NT2/D1 (cell line): ENCODE measurements around the gene PTPRT.

Experiments used
- DNase-seq: peaks from one replicate; pipeline ENCODE4 v3.0.0-alpha.2; 2011; ENCODE audit warnings: low read depth, low spot score
- H3K27me3 ChIP-seq: 2 replicates; pipeline ENCODE4 v1.6.0; 2011; ENCODE audit warnings: mild to moderate bottlenecking; ENCODE audit not compliant: insufficient read length, insufficient read depth
- H3K36me3 ChIP-seq: 2 replicates; pipeline ENCODE4 v1.6.1; 2011; ENCODE audit warnings: mild to moderate bottlenecking, low read length, mixed read lengths; ENCODE audit not compliant: insufficient read depth, insufficient read length
- H3K4me1 ChIP-seq: 2 replicates; pipeline ENCODE4 v1.5.1; 2011; ENCODE audit not compliant: insufficient read depth, insufficient read length
- H3K4me3 ChIP-seq: 2 replicates; pipeline ENCODE4 v1.5.1; 2011; ENCODE audit warnings: low read depth; ENCODE audit not compliant: insufficient read length
- H3K9ac ChIP-seq: 2 replicates; pipeline ENCODE4 v1.6.0; 2011; ENCODE audit warnings: low read depth; ENCODE audit not compliant: insufficient read length
- H3K9me3 ChIP-seq: 2 replicates; pipeline ENCODE4 v1.5.1; 2011; ENCODE audit warnings: mild to moderate bottlenecking, low read length; ENCODE audit not compliant: insufficient read depth
- SUZ12 ChIP-seq: IDR thresholded peaks from 2 replicates; pipeline ENCODE4 v1.6.1; 2011; ENCODE audit not compliant: insufficient read length, insufficient read depth; ENCODE audit errors: extremely low read depth
- YY1 ChIP-seq: IDR thresholded peaks from 2 replicates; pipeline ENCODE4 v1.6.1; 2011; ENCODE audit not compliant: insufficient read length, insufficient read depth
- ZNF274 ChIP-seq: IDR thresholded peaks from 2 replicates; pipeline ENCODE4 v1.6.1; 2011; ENCODE audit warnings: mild to moderate bottlenecking, low read depth, low read length

PTPRT gene

GRCh38 chr20:42475773-42476172 is 713.9 kb downstream of the PTPRT start:
- Histone ChIP-seq H3K9me3 (no peaks in the 10 kb centered on the region), H3K27me3 (no peaks in the 10 kb centered on the region), H3K9ac (no peak overlapping the region), H3K4me1 (no peaks in the 10 kb centered on the region), H3K36me3 (no peaks in the 10 kb centered on the region), H3K4me3 (no peak overlapping the region)
- DNase-seq = no peak
- TF ChIP-seq SUZ12 (no peak), YY1 (no peak), ZNF274 (no peak)

GRCh38 chr20:42474646-42475045 is 715.1 kb downstream of the PTPRT start:
- DNase-seq = no peak
- no peaks in the 10 kb centered on the region for H3K9me3 ChIP-seq
- no peaks in the 10 kb centered on the region for H3K4me1 ChIP-seq
- TF ChIP-seq SUZ12 (no peak), ZNF274 (no peak), YY1 (no peak)
- H3K9ac ChIP-seq = no peak overlapping the region
- no peaks in the 10 kb centered on the region for H3K36me3 ChIP-seq
- H3K4me3 ChIP-seq = no peak overlapping the region
- no peaks in the 10 kb centered on the region for H3K27me3 ChIP-seq

- TF ChIP-seq SUZ12 = no peak
- TF ChIP-seq YY1 = no peak
- no peak for TF ChIP-seq ZNF274
- H3K4me3 ChIP-seq = no peak overlapping the region
- no peaks in the 10 kb centered on the region for H3K27me3 ChIP-seq
- H3K4me1 ChIP-seq = no peaks in the 10 kb centered on the region
- no peaks in the 10 kb centered on the region for H3K36me3 ChIP-seq
- DNase-seq = no peak
- H3K9ac ChIP-seq = no peak overlapping the region
- H3K9me3 ChIP-seq = no peaks in the 10 kb centered on the region
Observed at GRCh38 chr20:42472198-42472597, 717.5 kb downstream of the PTPRT start.

GRCh38 chr20:42461965-42462593 is 727.6 kb downstream of the PTPRT start:
- H3K4me1 ChIP-seq = no peaks in the 10 kb centered on the region
- H3K9me3 ChIP-seq = no peaks in the 10 kb centered on the region
- no peak overlapping the region for H3K4me3 ChIP-seq
- no peak for TF ChIP-seq ZNF274
- TF ChIP-seq SUZ12 = no peak
- TF ChIP-seq YY1 = no peak
- DNase-seq = no peak
- no peaks in the 10 kb centered on the region for H3K36me3 ChIP-seq
- H3K9ac ChIP-seq = no peak overlapping the region
- H3K27me3 ChIP-seq = no peaks in the 10 kb centered on the region

- no peak for DNase-seq
- Histone ChIP-seq H3K36me3 (no peaks in the 10 kb centered on the region), H3K9ac (no peak overlapping the region), H3K9me3 (no peaks in the 10 kb centered on the region; the same call in 1 of the 2 replicates), H3K4me3 (no peak overlapping the region), H3K27me3 (no peaks in the 10 kb centered on the region), H3K4me1 (no peaks in the 10 kb centered on the region)
- TF ChIP-seq YY1 (no peak), SUZ12 (no peak), ZNF274 (no peak)
Observed at GRCh38 chr20:42461291-42461690, 728.4 kb downstream of the PTPRT start.

- no peaks in the 10 kb centered on the region for H3K9me3 ChIP-seq
- no peaks in the 10 kb centered on the region for H3K36me3 ChIP-seq
- no peak for DNase-seq
- H3K4me1 ChIP-seq = no peaks in the 10 kb centered on the region
- H3K4me3 ChIP-seq = no peak overlapping the region
- TF ChIP-seq YY1 = no peak
- TF ChIP-seq SUZ12 = no peak
- TF ChIP-seq ZNF274 = no peak
- H3K9ac ChIP-seq = no peak overlapping the region
- H3K27me3 ChIP-seq = no peaks in the 10 kb centered on the region
Observed at GRCh38 chr20:42447270-42447669, 742.4 kb downstream of the PTPRT start.

GRCh38 chr20:42444799-42445198 is 744.9 kb downstream of the PTPRT start:
- Histone ChIP-seq H3K4me3 (no peak overlapping the region), H3K9me3 (no peaks in the 10 kb centered on the region), H3K4me1 (no peaks in the 10 kb centered on the region), H3K27me3 (peaks cover 2% of the 10 kb centered on the region), H3K9ac (no peak overlapping the region), H3K36me3 (no peaks in the 10 kb centered on the region)
- no peak for DNase-seq
- TF ChIP-seq SUZ12 (no peak), ZNF274 (no peak), YY1 (no peak)
